Neural crest cell (in vitro differentiated cells): Measurements from ENCODE around the gene TBC1D13. TPM values are rescaled to one million over a fixed set of nuclear protein-coding genes. Genes with fewer than 3 reads are reported as not detected.
A peak's percentile ranks its signal among the peaks of the same experiment; 100 is the strongest.

ENCODE experiments used
- DNase-seq: peaks from one replicate; pipeline ENCODE4 v3.0.0; 2021; ENCODE audit warnings: low read depth, mixed read lengths, low spot score
- H3K27ac Mint-ChIP-seq: one replicate; pipeline ENCODE4 v1.8.0; 2021; ENCODE audit warnings: mild to moderate bottlenecking, mixed read lengths; ENCODE audit not compliant: unreplicated experiment
- H3K27me3 Mint-ChIP-seq: 2 replicates; pipeline ENCODE4 v1.8.0; 2021; ENCODE audit warnings: low read depth, mild to moderate bottlenecking, mixed read lengths
- H3K36me3 Mint-ChIP-seq: 2 replicates; pipeline ENCODE4 v1.8.0; 2021; ENCODE audit warnings: low read depth, mild to moderate bottlenecking, mixed read lengths
- H3K4me1 Mint-ChIP-seq: 2 replicates; pipeline ENCODE4 v1.8.0; 2021; ENCODE audit warnings: mixed read lengths
- H3K4me3 Mint-ChIP-seq: one replicate; pipeline ENCODE4 v1.8.0; 2021; ENCODE audit warnings: mild to moderate bottlenecking, mixed read lengths
- H3K9me3 Mint-ChIP-seq: 2 replicates; pipeline ENCODE4 v1.8.0; 2021; ENCODE audit warnings: mixed read lengths
- CTCF ChIP-seq: fragments of 200-600 bp; sonication (generic); conservative IDR thresholded peaks from 2 replicates; pipeline ENCODE4 v1.5.0; 2021; ENCODE audit warnings: antibody characterized with exemption, mild to moderate bottlenecking
- total RNA-seq: library from RNA; stranded (reverse); gene quantifications from 2 replicates; pipeline ENCODE4 v1.2.1, GENCODE V29; 2021

TBC1D13 gene
- total RNA-seq, 1 donor from 2014 or later: 32.3 TPM

- Mint-ChIP-seq H3K4me3 (peak overlapping the region; percentile 86), H3K27ac (no peak overlapping the region), H3K27me3 (peaks cover 3% of the 10 kb centered on the region), H3K9me3 (no peaks in the 10 kb centered on the region), H3K4me1 (peaks cover 16% of the 10 kb centered on the region), H3K36me3 (no peaks in the 10 kb centered on the region)
- TF ChIP-seq CTCF: no peak
- DNase-seq: no peak
Observed at GRCh38 chr9:128819716-128820664, 32.9 kb downstream of the TBC1D13 start.

GRCh38 chr9:128820665-128821583 lies 33.9 kb downstream of the TBC1D13 start:
- no peaks in the 10 kb centered on the region for H3K9me3 Mint-ChIP-seq
- no peak for TF ChIP-seq CTCF
- H3K27me3 Mint-ChIP-seq: peaks cover 3% of the 10 kb centered on the region
- H3K4me3 Mint-ChIP-seq: peak overlapping the region; percentile 86
- peak overlapping the region; percentile 71 for H3K27ac Mint-ChIP-seq
- peaks cover 13% of the 10 kb centered on the region for H3K4me1 Mint-ChIP-seq
- H3K36me3 Mint-ChIP-seq: no peaks in the 10 kb centered on the region
- no peak for DNase-seq

GRCh38 chr9:128821584-128822406 lies 34.7 kb downstream of the TBC1D13 start:
- H3K4me3 Mint-ChIP-seq: peak overlapping the region; percentile 9
- no peak for DNase-seq
- TF ChIP-seq CTCF: no peak

GRCh38 chr9:128822407-128823042 lies 35.5 kb downstream of the TBC1D13 start:
- H3K36me3 Mint-ChIP-seq: no peaks in the 10 kb centered on the region
- H3K27me3 Mint-ChIP-seq: peaks cover 3% of the 10 kb centered on the region
- H3K9me3 Mint-ChIP-seq: no peaks in the 10 kb centered on the region
- TF ChIP-seq CTCF: no peak
- no peak overlapping the region for H3K27ac Mint-ChIP-seq
- peak overlapping the region; percentile 7 for H3K4me3 Mint-ChIP-seq
- no peak for DNase-seq
- H3K4me1 Mint-ChIP-seq: peaks cover 13% of the 10 kb centered on the region

More at GRCh38 chr9:128821584-128822406, 34.7 kb downstream of the TBC1D13 start:
- Mint-ChIP-seq H3K4me1 (peaks cover 13% of the 10 kb centered on the region), H3K36me3 (no peaks in the 10 kb centered on the region), H3K27ac (peak overlapping the region; percentile 71), H3K27me3 (peaks cover 3% of the 10 kb centered on the region), H3K9me3 (no peaks in the 10 kb centered on the region)
